Kidney (tissue), 14 donors: ENCODE results near the gene STAT5B. TPM values are rescaled to one million over a fixed set of nuclear protein-coding genes. Genes with fewer than 3 reads are reported as not detected.

Experiments
- DNase-seq, 5 donors: peaks; one replicate each; pipeline ENCODE4 v3.0.0-alpha.2; 2013 to 2020
- FAIRE-seq: peaks from 2 replicates; lab custom pipeline; 2012; peaks lifted over from hg19 to GRCh38; lab: Jason Lieb, UNC
- H3K27ac ChIP-seq, 2 donors: one replicate each; pipeline ENCODE4 v1.7.0; 2013; ENCODE audit warnings: low read depth in 2 of 2, low read length in 2 of 2, inconsistent platforms in 1 of 2
- H3K27me3 ChIP-seq: one replicate; pipeline ENCODE4 v1.7.1; 2013; ENCODE audit warnings: low read length, inconsistent platforms; ENCODE audit not compliant: control insufficient read depth, insufficient read depth
- H3K36me3 ChIP-seq, 3 donors: one replicate each; pipeline versions ENCODE4 v1.7.0 to v1.7.1; 2013; ENCODE audit warnings: low read length in 3 of 3, control low read depth in 1 of 3, inconsistent platforms in 1 of 3; ENCODE audit not compliant: insufficient read depth in 3 of 3, control insufficient read depth in 2 of 3
- H3K4me1 ChIP-seq, 3 donors: one replicate each; pipeline versions ENCODE4 v1.7.0 to v1.7.1; 2013; ENCODE audit warnings: low read length in 3 of 3, inconsistent platforms in 1 of 3, low read depth in 1 of 3; ENCODE audit not compliant: control insufficient read depth in 2 of 3, insufficient read depth in 2 of 3
- H3K4me3 ChIP-seq, 3 donors: one replicate each; pipeline versions ENCODE4 v1.7.0 to v1.8.1; 2013; ENCODE audit warnings: low read length in 3 of 3, control low read depth in 1 of 3, inconsistent platforms in 1 of 3
- H3K9ac ChIP-seq, 3 donors: one replicate each; pipeline versions ENCODE4 v1.7.0 to v1.7.1; 2013; ENCODE audit warnings: low read length in 3 of 3, control low read depth in 1 of 3, inconsistent platforms in 1 of 3
- H3K9me3 ChIP-seq, 3 donors: one replicate each; pipeline versions ENCODE4 v1.7.0 to v1.7.1; 2013; ENCODE audit warnings: low read length in 3 of 3, control low read depth in 1 of 3, inconsistent platforms in 1 of 3; ENCODE audit not compliant: control insufficient read depth in 2 of 3, insufficient read depth in 1 of 3
- CTCF ChIP-seq: IDR thresholded peaks from 3 replicates; pipeline ENCODE4 v1.5.1; 2012; ENCODE audit warnings: mild to moderate bottlenecking, moderate library complexity, borderline replicate concordance; ENCODE audit not compliant: insufficient read depth; ENCODE audit errors: extremely low read depth
- intact Hi-C: fragments of 100-400 bp; cut with DNase I; formaldehyde crosslinking; loops from one replicate; pipeline ENCODE4 v1.11.1; 2022
- polyA plus RNA-seq: library from polyadenylated mRNA; stranded (reverse); fragments of 350-450 nt; fragmentation: Illumina TruSeq; extraction: RNeasy Lipid Tissue Mini Kit (QIAGEN cat#74804); gene quantifications from one replicate; pipeline ENCODE4 v1.2.3, GENCODE V29; 2014; ENCODE audit warnings: low read depth, low replicate concordance; ENCODE audit not compliant: insufficient read depth
- total RNA-seq: library from RNA; stranded (reverse); fragmentation: NEBNext Ultra II Directional; extraction: Animal tissue kit (Norgen Biotek cat#: 25700); gene quantifications from one replicate; pipeline ENCODE4 v1.2.1, GENCODE V29; 2021
- donor health status: control.
- donor health status: control.
- donor health status: control.
- donor health status: control.
- donor health status: control.
- donor health status: DM: yes; HTN: yes; CAD: no.
- donor health status: Normal renal cell carcinoma (clear cell type).

The STAT5B gene
- total and polyA plus RNA-seq, 2 donors from 2014 or later = 20.4 to 68.0 TPM

- Histone ChIP-seq H3K4me3 (peak within 1 kb of the TSS; percentile 89 to 97 (median 94)), H3K27me3 (no peaks in the 10 kb centered on the region), H3K9me3 (no peaks in the 10 kb centered on the region), H3K27ac (peak within 1 kb of the TSS; percentile 69 to 81), H3K4me1 (peaks cover 0 to 13% (median 10%) of the 10 kb centered on the region in 3 donors), H3K36me3 (no peaks in the 10 kb centered on the region), H3K9ac (peak within 1 kb of the TSS; percentile 66 to 96 (median 94))
- FAIRE-seq (no peak), DNase-seq (peak; percentile 88 to 95 (median 91))
- TF ChIP-seq CTCF = peak; percentile 28
- intact Hi-C loops = no loop called here
Observed at GRCh38 chr17:42193969-42194899, 82.0 kb downstream of the STAT5B start, which contains the start of gene GHDC. GHDC (minus strand) TSS chr17:42194494; CDS start chr17:42193581, 913 bp downstream.

GRCh38 chr17:42193216-42193968 is 82.8 kb downstream of the STAT5B start:
- no peak for TF ChIP-seq CTCF

GRCh38 chr17:42192189-42193126 is 83.7 kb downstream of the STAT5B start:
- H3K4me3 ChIP-seq = no peak overlapping the region
- no peaks in the 10 kb centered on the region for H3K9me3 ChIP-seq
- H3K4me1 ChIP-seq = peaks cover 0 to 13% (median 10%) of the 10 kb centered on the region in 3 donors
- intact Hi-C loops = no loop called here
- FAIRE-seq (no peak), DNase-seq (peak in 1 of 5 donors; percentile 67)
- no peaks in the 10 kb centered on the region for H3K36me3 ChIP-seq
- no peaks in the 10 kb centered on the region for H3K27me3 ChIP-seq
- no peak overlapping the region for H3K27ac ChIP-seq
- no peak for TF ChIP-seq CTCF
- H3K9ac ChIP-seq = no peak overlapping the region

More at GRCh38 chr17:42193216-42193968, 82.8 kb downstream of the STAT5B start:
- intact Hi-C loops = no loop called here
- DNase-seq = peak in 1 of 5 donors; percentile 67
- no peaks in the 10 kb centered on the region for H3K9me3 ChIP-seq
- peaks cover 0 to 13% (median 10%) of the 10 kb centered on the region in 3 donors for H3K4me1 ChIP-seq
- no peak for FAIRE-seq
- H3K9ac ChIP-seq = peak overlapping the region; percentile 66 to 96 (median 94)
- peak overlapping the region; percentile 89 to 97 (median 94) for H3K4me3 ChIP-seq
- no peaks in the 10 kb centered on the region for H3K27me3 ChIP-seq
- H3K36me3 ChIP-seq = no peaks in the 10 kb centered on the region
- H3K27ac ChIP-seq = no peak overlapping the region
